ENCODE data around the gene RASSF8.

The RASSF8 gene

GRCh38 chr12:26106347-26106746, 147.9 kb downstream of the RASSF8 start:
- H3K4me1 ChIP-seq (ENCODE audit: control insufficient read depth in 5 of 5, insufficient read depth in 5 of 5, low read length in 5 of 5) = peaks cover 5 to 25% (median 15%) of the 10 kb centered on the region in 5 donors
- no peak overlapping the region for H3K4me3 ChIP-seq (ENCODE audit: low read depth in 1 of 5, low read length in 5 of 5)
- peak overlapping the region; percentile 4 for H3K27ac ChIP-seq (ENCODE audit: low read depth, low read length)
- H3K27me3 ChIP-seq (ENCODE audit: control insufficient read depth in 5 of 5, insufficient read depth in 4 of 5, low read length in 5 of 5) = peaks cover 0 to 2% (median 0%) of the 10 kb centered on the region in 5 donors
- no peaks in the 10 kb centered on the region for H3K9me3 ChIP-seq (ENCODE audit: control insufficient read depth in 5 of 5, low read length in 5 of 5)
- no peak overlapping the region for H3K9ac ChIP-seq (ENCODE audit: low read length in 5 of 5)
- H3K36me3 ChIP-seq (ENCODE audit: control insufficient read depth in 5 of 5, insufficient read depth in 5 of 5, low read length in 5 of 5) = no peaks in the 10 kb centered on the region

- peak overlapping the region in 3 of 5 donors; percentile 27 to 62 (median 32) for H3K9ac ChIP-seq (ENCODE audit: low read length in 5 of 5)
- H3K4me3 ChIP-seq (ENCODE audit: low read depth in 1 of 5, low read length in 5 of 5) = no peak overlapping the region
- H3K36me3 ChIP-seq (ENCODE audit: control insufficient read depth in 5 of 5, insufficient read depth in 5 of 5, low read length in 5 of 5) = no peaks in the 10 kb centered on the region
- H3K27me3 ChIP-seq (ENCODE audit: control insufficient read depth in 5 of 5, insufficient read depth in 4 of 5, low read length in 5 of 5) = no peaks in the 10 kb centered on the region
- H3K4me1 ChIP-seq (ENCODE audit: control insufficient read depth in 5 of 5, insufficient read depth in 5 of 5, low read length in 5 of 5) = peaks cover 5 to 38% (median 29%) of the 10 kb centered on the region in 5 donors
- H3K9me3 ChIP-seq (ENCODE audit: control insufficient read depth in 5 of 5, low read length in 5 of 5) = no peaks in the 10 kb centered on the region
- peak overlapping the region; percentile 97 for H3K27ac ChIP-seq (ENCODE audit: low read depth, low read length)
Measured at GRCh38 chr12:26108915-26109314, 150.4 kb downstream of the RASSF8 start.

- H3K9me3 ChIP-seq (ENCODE audit: control insufficient read depth in 5 of 5, low read length in 5 of 5) = no peaks in the 10 kb centered on the region
- peak overlapping the region; percentile 97 for H3K27ac ChIP-seq (ENCODE audit: low read depth, low read length)
- H3K27me3 ChIP-seq (ENCODE audit: control insufficient read depth in 5 of 5, insufficient read depth in 4 of 5, low read length in 5 of 5) = peaks cover 0 to 1% (median 0%) of the 10 kb centered on the region in 5 donors
- H3K4me3 ChIP-seq (ENCODE audit: low read depth in 1 of 5, low read length in 5 of 5) = no peak overlapping the region
- H3K9ac ChIP-seq (ENCODE audit: low read length in 5 of 5) = peak overlapping the region in 4 of 5 donors; percentile 16 to 78 (median 51)
- peaks cover 6 to 38% (median 30%) of the 10 kb centered on the region in 5 donors for H3K4me1 ChIP-seq (ENCODE audit: control insufficient read depth in 5 of 5, insufficient read depth in 5 of 5, low read length in 5 of 5)
- H3K36me3 ChIP-seq (ENCODE audit: control insufficient read depth in 5 of 5, insufficient read depth in 5 of 5, low read length in 5 of 5) = no peaks in the 10 kb centered on the region
Measured at GRCh38 chr12:26109343-26109881, 150.9 kb downstream of the RASSF8 start.

GRCh38 chr12:26112232-26112631, 153.8 kb downstream of the RASSF8 start:
- no peak overlapping the region for H3K4me3 ChIP-seq (ENCODE audit: low read depth in 1 of 5, low read length in 5 of 5)
- no peak overlapping the region for H3K9ac ChIP-seq (ENCODE audit: low read length in 5 of 5)
- H3K27ac ChIP-seq (ENCODE audit: low read depth, low read length) = peak overlapping the region; percentile 94

GRCh38 chr12:26112703-26113147, 154.2 kb downstream of the RASSF8 start:
- Histone ChIP-seq H3K4me1 (ENCODE audit: control insufficient read depth in 5 of 5, insufficient read depth in 5 of 5, low read length in 5 of 5) (peaks cover 8 to 56% (median 51%) of the 10 kb centered on the region in 5 donors), H3K4me3 (ENCODE audit: low read depth in 1 of 5, low read length in 5 of 5) (no peak overlapping the region), H3K9me3 (ENCODE audit: control insufficient read depth in 5 of 5, low read length in 5 of 5) (no peaks in the 10 kb centered on the region)

More at GRCh38 chr12:26112232-26112631, 153.8 kb downstream of the RASSF8 start:
- no peaks in the 10 kb centered on the region for H3K9me3 ChIP-seq (ENCODE audit: control insufficient read depth in 5 of 5, low read length in 5 of 5)
- H3K36me3 ChIP-seq (ENCODE audit: control insufficient read depth in 5 of 5, insufficient read depth in 5 of 5, low read length in 5 of 5) = no peaks in the 10 kb centered on the region
- H3K27me3 ChIP-seq (ENCODE audit: control insufficient read depth in 5 of 5, insufficient read depth in 4 of 5, low read length in 5 of 5) = peaks cover 0 to 2% (median 0%) of the 10 kb centered on the region in 5 donors
- peaks cover 8 to 53% (median 51%) of the 10 kb centered on the region in 5 donors for H3K4me1 ChIP-seq (ENCODE audit: control insufficient read depth in 5 of 5, insufficient read depth in 5 of 5, low read length in 5 of 5)

GRCh38 chr12:26113181-26113654, 154.7 kb downstream of the RASSF8 start:
- peak overlapping the region; percentile 94 for H3K27ac ChIP-seq (ENCODE audit: low read depth, low read length)
- H3K27me3 ChIP-seq (ENCODE audit: control insufficient read depth in 5 of 5, insufficient read depth in 4 of 5, low read length in 5 of 5) = peaks cover 0 to 2% (median 0%) of the 10 kb centered on the region in 5 donors
- H3K4me3 ChIP-seq (ENCODE audit: low read depth in 1 of 5, low read length in 5 of 5) = peak overlapping the region in 3 of 5 donors; percentile 51 to 62 (median 52)
- peak overlapping the region in 3 of 5 donors; percentile 52 to 77 (median 68) for H3K9ac ChIP-seq (ENCODE audit: low read length in 5 of 5)
- H3K36me3 ChIP-seq (ENCODE audit: control insufficient read depth in 5 of 5, insufficient read depth in 5 of 5, low read length in 5 of 5) = no peaks in the 10 kb centered on the region
- no peaks in the 10 kb centered on the region for H3K9me3 ChIP-seq (ENCODE audit: control insufficient read depth in 5 of 5, low read length in 5 of 5)
- H3K4me1 ChIP-seq (ENCODE audit: control insufficient read depth in 5 of 5, insufficient read depth in 5 of 5, low read length in 5 of 5) = peaks cover 8 to 61% (median 55%) of the 10 kb centered on the region in 5 donors

More at GRCh38 chr12:26112703-26113147, 154.2 kb downstream of the RASSF8 start:
- Histone ChIP-seq H3K27me3 (ENCODE audit: control insufficient read depth in 5 of 5, insufficient read depth in 4 of 5, low read length in 5 of 5) (peaks cover 0 to 2% (median 0%) of the 10 kb centered on the region in 5 donors), H3K36me3 (ENCODE audit: control insufficient read depth in 5 of 5, insufficient read depth in 5 of 5, low read length in 5 of 5) (no peaks in the 10 kb centered on the region), H3K9ac (ENCODE audit: low read length in 5 of 5) (peak overlapping the region in 1 of 5 donors; percentile 77), H3K27ac (ENCODE audit: low read depth, low read length) (peak overlapping the region; percentile 94)

GRCh38 chr12:26113853-26114719, 155.6 kb downstream of the RASSF8 start:
- Histone ChIP-seq H3K4me3 (ENCODE audit: low read depth in 1 of 5, low read length in 5 of 5) (peak overlapping the region; percentile 51 to 62 (median 58)), H3K27me3 (ENCODE audit: control insufficient read depth in 5 of 5, insufficient read depth in 4 of 5, low read length in 5 of 5) (peaks cover 0 to 2% (median 0%) of the 10 kb centered on the region in 5 donors), H3K36me3 (ENCODE audit: control insufficient read depth in 5 of 5, insufficient read depth in 5 of 5, low read length in 5 of 5) (no peaks in the 10 kb centered on the region), H3K4me1 (ENCODE audit: control insufficient read depth in 5 of 5, insufficient read depth in 5 of 5, low read length in 5 of 5) (peaks cover 8 to 63% (median 53%) of the 10 kb centered on the region in 5 donors), H3K27ac (ENCODE audit: low read depth, low read length) (peak overlapping the region; percentile 94), H3K9ac (ENCODE audit: low read length in 5 of 5) (peak overlapping the region; percentile 59 to 81 (median 75)), H3K9me3 (ENCODE audit: control insufficient read depth in 5 of 5, low read length in 5 of 5) (no peaks in the 10 kb centered on the region)

- Histone ChIP-seq H3K4me3 (ENCODE audit: low read depth in 1 of 5, low read length in 5 of 5) (peak overlapping the region; percentile 10 to 62 (median 58)), H3K27ac (ENCODE audit: low read depth, low read length) (peak overlapping the region; percentile 94), H3K4me1 (ENCODE audit: control insufficient read depth in 5 of 5, insufficient read depth in 5 of 5, low read length in 5 of 5) (peaks cover 8 to 68% (median 53%) of the 10 kb centered on the region in 5 donors), H3K36me3 (ENCODE audit: control insufficient read depth in 5 of 5, insufficient read depth in 5 of 5, low read length in 5 of 5) (no peaks in the 10 kb centered on the region), H3K27me3 (ENCODE audit: control insufficient read depth in 5 of 5, insufficient read depth in 4 of 5, low read length in 5 of 5) (peaks cover 0 to 2% (median 0%) of the 10 kb centered on the region in 5 donors), H3K9me3 (ENCODE audit: control insufficient read depth in 5 of 5, low read length in 5 of 5) (no peaks in the 10 kb centered on the region), H3K9ac (ENCODE audit: low read length in 5 of 5) (peak overlapping the region; percentile 44 to 81 (median 74))
Measured at GRCh38 chr12:26114720-26115401, 156.4 kb downstream of the RASSF8 start.

- no peak overlapping the region for H3K9ac ChIP-seq (ENCODE audit: low read length in 5 of 5)
Measured at GRCh38 chr12:26116829-26117715, 158.6 kb downstream of the RASSF8 start.

More at GRCh38 chr12:26116829-26117715, 158.6 kb downstream of the RASSF8 start:
- peaks cover 0 to 2% (median 0%) of the 10 kb centered on the region in 5 donors for H3K27me3 ChIP-seq (ENCODE audit: control insufficient read depth in 5 of 5, insufficient read depth in 4 of 5, low read length in 5 of 5)
- H3K9me3 ChIP-seq (ENCODE audit: control insufficient read depth in 5 of 5, low read length in 5 of 5) = no peaks in the 10 kb centered on the region
- H3K4me1 ChIP-seq (ENCODE audit: control insufficient read depth in 5 of 5, insufficient read depth in 5 of 5, low read length in 5 of 5) = peaks cover 3 to 82% (median 58%) of the 10 kb centered on the region in 5 donors
- H3K27ac ChIP-seq (ENCODE audit: low read depth, low read length) = peak overlapping the region; percentile 94
- H3K36me3 ChIP-seq (ENCODE audit: control insufficient read depth in 5 of 5, insufficient read depth in 5 of 5, low read length in 5 of 5) = no peaks in the 10 kb centered on the region
- H3K4me3 ChIP-seq (ENCODE audit: low read depth in 1 of 5, low read length in 5 of 5) = no peak overlapping the region

Measured in subcutaneous abdominal adipose tissue (tissue), 5 donors.